Kidney capillary endothelial cell (primary cell): ENCODE data around the gene JMJD8.

Experiments used
- DNase-seq: peaks from one replicate; pipeline ENCODE4 v3.0.0-alpha.2; 2018; ENCODE audit warnings: low spot score

JMJD8 gene

DNA sequence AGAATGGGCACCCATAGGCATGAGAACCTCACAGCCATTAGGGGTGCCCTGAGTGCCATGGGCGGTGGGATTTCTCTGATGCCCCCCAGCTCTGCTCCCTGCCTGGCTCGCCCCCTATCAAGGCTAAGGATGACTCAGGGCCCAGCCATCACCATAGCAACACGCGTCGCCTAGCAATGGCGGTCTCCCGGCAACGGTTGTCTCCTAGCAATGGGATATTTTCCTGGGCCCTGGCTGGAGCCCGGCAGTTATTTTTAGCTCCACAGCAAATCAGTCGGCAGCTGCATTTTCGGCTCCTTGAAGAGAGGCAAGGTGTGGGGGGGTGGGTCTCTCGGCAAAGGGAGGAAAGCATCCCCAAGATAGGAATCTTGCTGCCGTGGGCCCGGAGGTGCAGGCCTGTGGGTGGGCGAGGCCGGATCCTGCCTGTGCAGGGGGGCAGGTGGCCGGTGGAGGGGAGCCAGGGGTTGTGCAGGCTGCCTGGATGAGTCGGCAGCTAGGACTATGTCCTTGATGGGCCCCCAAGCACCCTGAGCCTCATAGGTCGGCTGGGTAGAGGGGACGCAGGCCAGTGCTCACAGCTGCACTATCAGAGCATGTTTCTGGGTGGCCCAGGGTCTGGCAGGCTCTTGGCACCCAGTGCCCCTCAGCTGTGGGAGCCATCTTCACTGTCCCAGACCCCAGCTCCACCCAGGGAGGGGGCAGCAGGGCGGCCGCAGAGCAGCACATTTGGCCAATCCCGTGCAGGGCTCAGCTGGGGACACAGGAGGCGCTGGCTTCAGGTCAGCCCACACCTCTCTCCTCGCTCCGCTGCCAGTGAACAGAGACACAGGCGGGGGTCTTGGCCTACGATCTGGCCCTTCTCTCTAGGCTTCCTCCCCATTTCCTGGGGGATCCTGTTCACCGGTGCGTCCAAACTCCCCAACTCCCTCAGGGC lies 25.7 kb upstream of the JMJD8 start:
- no peak for DNase-seq

- DNase-seq: no peak
Measured at GRCh38 chr16:708959-709358, 24.8 kb upstream of the JMJD8 start.

- no peak for DNase-seq
Measured at GRCh38 chr16:708019-708418, 23.9 kb upstream of the JMJD8 start.

- DNase-seq: no peak
Measured at GRCh38 chr16:707062-707538, 23.0 kb upstream of the JMJD8 start.

DNA sequence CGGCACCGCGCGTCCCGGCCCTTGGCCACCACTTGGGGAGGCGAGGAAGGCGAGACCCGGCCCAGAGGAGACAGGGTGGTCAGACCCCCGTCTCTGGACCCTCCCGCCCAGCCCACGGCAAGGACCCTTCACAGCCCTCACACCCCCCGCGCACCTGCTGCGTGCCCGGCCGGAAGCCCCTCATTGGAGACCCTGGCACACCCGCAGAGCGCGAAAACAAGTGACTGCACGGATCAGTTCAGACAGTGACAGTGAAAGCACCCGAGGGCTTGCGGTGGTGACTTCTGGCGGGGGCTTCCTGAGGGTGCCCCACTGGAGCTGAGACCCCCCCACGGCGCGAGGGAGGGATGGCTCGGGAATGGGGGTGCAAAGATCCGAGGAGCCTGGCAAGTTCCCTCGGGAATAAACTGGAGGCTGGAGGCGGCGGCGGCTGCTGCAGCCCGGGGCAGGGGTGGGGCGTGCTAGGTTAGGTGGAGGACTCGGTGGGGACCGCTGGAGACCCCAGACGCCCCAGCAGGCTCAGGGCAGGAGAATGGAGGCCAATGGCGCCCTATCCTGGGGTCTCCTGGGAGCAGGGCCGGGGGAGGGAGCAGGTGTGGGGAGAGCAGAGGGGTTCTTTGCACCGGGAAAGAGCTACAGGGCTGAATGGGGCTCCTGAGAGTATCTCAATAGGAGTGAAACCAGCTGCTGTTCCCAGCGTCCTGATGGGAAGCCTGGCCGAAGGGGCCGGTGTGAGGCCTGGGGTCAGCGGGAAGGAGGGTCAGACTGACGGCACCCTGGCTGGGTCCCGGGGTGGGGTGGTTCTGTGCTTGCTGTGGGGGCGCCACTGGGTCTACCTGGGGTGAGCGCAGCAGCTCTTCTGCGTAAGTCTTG lies 22.3 kb upstream of the JMJD8 start:
- DNase-seq: no peak

GRCh38 chr16:705431-706188 lies 21.5 kb upstream of the JMJD8 start, which contains the start of gene FBXL16:
Gene FBXL16 (minus strand): TSS chr16:705801. CDS start chr16:697405, 8,396 bp downstream.
- no peak for DNase-seq

DNA sequence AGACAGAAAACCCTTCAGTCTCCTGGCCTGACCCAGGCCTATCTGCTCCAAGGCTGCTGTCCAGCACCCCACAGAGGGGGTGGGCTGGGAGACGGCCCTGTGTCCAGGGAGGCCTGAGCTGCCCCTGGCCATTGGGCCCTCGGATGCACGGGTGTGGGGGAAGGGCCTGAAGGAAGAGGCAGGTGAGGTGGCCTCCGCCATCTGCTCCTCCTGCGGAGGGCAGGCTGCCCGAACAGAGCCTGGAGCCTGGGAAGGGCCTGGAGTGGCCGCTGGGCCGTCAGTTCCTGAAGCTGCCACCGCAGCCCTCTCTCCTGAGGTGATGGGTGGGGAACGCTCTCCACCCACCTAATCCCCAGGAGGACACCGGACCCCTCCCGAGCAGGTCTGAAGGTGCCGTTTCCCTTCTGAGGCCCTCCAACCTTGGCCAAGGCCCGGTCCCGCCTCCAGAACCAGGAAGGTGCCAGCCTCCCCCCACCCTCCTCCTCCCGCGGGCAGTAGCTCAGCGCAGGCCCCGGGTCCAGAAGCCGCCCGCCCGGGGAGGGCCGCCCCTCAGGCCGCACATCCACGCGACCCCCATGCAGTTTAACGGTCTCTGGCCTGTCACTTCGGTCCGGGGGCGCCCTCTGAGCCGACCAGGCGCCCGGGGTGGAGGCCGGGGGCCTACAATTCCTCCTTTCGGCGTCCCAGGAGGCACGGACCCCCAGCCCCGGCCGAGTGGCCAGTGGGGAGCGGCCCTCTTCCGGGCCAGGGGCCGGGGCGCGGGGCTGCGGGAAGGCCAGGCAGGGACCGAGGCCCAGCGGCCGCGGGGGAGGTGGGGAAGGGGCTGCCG lies 20.6 kb upstream of the JMJD8 start:
- DNase-seq: no peak

DNA sequence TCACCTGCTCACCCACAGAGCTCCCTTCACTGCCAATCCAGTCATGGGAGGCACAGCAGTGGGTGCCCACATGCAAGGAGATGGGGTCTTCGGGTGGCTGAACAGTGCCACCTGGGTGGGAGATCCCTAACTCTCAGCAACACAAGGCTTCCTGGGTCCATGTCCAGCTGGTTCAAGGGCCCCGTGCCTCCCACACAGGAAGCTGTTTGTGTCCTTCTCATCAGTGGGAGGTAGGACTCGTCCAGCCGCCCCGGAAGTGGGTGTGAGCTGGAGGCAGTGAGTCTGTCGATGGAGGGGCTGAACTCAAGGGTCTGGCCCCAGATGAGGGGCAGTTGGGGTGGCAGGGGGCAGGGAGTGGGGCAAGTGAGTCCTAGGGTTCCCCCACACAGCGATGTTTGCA lies 19.9 kb upstream of the JMJD8 start:
- DNase-seq: no peak

- no peak for DNase-seq
Measured at GRCh38 chr16:703406-703805, 19.3 kb upstream of the JMJD8 start.

DNA sequence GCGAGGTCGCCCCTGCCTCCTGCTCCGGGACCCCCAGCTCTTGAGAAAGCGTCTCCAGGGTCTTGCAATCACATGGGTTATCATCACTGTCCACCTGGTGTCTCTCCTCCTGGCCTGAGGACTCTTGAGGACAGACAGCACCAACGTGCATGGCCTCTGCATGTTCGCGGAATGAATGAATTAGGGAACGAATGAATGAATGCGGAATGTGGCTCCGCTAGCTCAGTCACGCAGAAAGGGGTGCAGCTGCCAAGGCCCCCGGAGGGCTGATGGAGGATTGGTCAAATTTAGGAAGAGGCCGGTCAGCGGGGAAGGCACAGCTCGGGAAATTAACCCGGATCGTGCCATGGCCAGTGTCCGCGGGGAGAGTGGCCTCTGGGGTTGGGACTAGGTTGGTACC lies 18.2 kb upstream of the JMJD8 start:
- DNase-seq: no peak

DNA sequence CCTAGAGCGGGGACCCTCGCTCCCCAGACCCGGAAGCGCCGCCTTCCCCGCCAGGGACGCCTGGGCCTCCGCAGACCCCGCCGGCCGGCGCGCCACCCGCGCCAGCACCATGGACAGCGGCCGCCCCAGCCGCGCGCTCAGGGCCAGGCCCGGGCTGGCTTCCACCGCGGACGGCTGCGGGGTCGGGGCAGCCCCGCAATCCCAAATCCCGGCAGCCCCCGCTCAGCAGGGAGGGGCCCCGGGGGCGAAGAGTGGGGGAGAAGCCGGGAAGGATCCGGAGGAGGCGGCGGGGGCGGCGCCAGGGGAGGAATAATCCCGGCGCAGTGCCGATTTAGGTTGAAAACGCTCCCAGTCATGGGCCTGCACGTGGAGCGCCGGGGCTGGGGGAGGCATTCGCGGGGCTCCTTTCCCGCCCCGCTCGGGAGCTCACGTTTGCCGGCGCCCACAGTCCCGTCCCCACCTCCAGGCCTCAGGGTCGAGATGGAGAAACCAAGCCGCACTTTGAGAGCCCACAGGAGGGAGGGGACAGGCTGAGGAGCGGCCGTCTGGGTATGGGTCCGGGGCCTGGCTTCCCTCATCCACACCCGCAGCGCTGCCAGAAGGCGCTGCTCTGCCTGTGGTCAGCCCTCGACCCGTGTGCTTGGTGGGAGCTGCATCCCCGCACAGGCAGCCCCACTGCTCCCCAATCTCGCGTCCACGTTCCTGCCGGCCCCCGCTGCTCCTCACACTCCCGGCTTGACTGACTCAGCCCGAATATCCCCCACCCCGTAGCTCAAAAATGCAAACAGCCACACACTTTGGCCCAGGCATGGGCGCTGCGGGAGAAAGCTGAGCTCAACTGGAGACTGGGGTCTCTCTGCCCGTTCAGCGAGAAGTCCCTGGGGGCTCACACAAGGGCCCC lies 16.8 kb upstream of the JMJD8 start:
- no peak for DNase-seq

DNA sequence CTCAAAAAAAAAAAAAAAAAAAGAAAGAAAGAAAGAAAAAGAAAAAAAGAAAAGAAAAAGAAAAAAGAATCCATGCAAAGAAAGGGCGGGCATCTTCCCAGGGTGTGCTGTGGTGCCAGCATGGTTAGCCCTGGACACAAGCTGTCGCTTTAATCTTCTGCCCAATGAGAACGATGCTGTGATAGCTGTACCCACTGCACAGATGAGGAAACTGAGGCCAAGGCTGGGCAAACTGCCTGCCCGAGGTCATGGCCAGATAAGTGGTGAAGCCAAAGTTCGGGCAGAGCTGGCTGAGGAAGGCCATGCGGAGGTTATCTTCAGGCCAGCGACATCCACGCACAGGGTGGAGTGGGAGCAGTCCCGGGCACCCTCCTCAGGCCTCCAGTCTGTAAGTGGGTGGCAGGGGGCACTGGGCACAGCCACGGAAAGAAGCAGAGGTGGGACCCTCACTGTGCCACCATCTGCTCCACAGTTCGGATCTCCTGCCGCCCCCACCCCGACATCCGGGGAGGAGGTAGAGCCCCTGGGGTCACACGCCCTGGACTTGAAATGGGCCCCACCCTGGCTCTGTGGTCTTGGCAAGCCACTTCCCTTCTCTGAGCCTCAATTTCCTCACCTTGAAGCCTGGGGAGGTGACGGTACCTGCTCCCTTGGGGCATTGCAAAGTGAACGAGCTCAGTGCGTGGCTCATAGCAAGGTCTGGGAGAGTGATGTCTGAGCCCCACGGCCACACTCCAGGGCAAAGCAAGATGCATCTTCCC lies 15.0 kb upstream of the JMJD8 start:
- DNase-seq: no peak

DNA sequence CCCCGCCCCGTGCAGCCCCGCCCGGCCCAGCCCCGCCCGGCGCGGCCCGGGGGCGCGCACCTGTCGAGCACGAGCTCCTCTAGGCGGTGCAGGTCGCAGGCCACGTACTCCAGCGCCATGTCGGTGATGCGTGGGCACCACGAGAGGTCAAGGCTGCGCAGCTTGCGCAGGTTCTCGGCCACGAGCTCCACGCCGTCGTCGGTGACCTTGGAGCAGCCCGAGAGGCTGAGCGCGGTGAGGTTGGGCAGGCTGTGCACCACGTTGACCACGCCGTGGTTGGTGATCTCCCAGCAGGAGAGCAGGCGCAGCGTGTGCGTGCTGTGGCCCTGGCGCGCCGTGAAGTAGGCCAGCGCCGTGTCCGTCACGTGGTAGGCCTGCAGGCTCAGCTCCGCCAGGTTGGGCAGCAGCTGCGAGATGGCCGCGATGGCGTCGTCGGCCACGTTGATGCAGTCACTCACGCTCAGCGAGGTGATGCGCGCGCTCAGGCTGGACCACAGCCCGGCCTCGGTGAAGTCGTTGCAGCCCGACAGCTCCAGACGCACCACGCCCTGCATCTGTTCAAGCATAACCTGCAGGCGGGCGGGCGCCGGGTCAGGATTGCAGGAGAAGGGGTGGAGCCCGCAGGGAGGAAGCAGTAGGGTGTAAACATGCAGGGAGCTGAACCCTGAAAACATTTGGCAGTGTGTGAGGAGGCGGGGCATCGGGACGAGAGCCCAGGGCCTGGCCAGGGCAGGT lies 11.4 kb upstream of the JMJD8 start:
- DNase-seq: no peak

DNA sequence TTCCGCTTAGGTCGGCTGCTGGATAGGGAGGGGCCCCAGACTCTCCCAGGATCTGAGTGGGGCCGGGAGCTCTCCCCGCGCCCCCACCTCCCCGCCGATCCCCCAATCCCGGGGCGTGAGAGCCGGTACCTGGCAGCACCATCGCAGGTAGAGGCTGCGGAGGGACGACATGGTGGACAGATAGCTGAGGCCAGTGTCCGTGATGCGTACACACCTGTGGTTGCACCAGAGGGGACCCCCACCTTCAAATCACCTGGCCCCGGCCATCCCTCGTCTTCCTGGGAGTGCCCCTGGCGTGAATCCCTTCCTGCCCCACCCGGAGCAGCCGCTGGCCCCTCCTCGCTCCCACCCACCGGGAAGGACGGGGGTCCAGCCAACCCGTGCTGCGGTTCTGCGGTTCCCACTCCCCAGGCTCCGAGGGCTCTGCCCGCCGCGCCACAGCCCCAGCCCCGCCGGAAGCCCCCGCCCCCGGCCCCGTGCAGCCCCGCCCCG lies 10.8 kb upstream of the JMJD8 start:
- no peak for DNase-seq

- no peak for DNase-seq
Measured at GRCh38 chr16:694187-694862, 10.2 kb upstream of the JMJD8 start.

DNA sequence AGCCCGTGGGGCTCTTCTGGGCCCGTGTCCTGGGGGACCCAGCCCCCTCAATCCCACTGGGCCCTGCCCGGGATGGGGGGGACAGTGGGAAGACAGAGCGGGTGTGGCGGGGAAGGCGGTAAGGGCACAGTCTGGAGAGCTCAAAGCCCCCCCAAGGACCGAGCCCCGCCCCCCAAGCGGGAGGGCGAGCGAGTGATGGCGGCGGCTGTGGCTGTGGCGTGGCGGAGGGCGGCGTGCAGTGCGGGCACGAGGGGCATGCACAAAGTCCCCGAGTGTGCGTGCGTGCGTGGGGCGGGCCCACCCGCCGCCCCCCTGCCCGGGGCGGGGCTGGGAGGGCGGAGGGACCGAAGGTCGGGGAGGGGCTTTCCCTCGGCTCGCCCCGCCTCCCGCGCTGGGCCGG lies 9.6 kb upstream of the JMJD8 start:
- no peak for DNase-seq

DNA sequence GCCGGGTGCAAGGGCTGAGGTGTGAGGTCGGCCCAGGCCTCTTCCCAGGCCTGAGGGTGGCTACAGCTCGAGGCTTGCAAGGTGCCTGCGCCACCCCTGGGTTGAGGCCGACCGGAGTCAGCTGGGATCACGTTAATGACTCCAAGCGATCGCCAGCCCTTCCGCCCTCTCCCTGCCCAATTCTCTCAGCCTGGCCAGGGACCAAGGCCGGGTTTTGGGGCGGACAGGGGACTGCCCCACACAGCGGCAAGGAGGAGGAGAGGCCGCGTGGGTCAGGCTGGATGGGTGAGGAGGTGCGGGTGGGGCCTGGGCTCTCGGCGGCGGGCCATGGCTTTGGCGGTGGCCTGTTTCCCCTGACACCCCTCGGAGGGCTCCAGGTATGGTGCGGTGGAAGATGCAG lies 9.2 kb upstream of the JMJD8 start:
- DNase-seq: no peak
